PC-9 (cell line): Measurements from ENCODE around the gene TMPRSS7. TPM values are rescaled to one million over a fixed set of nuclear protein-coding genes. Genes with fewer than 3 reads are reported as not detected.

Source experiments
- BruUV-seq: library from RNA; stranded (reverse); fragments of 400-500 nt; replicated peaks from 2 replicates; lab custom pipeline; 2021; lab: Mats Ljungman, UMichigan
- CTCF ChIA-PET: fragments of 300-600 bp; sonication (Branson Sonifier 250); formaldehyde crosslinking; loops from one replicate; lab custom pipeline; 2022; ENCODE audit warnings: antibody characterized with exemption; lab: Charles Lee
- POLR2A ChIA-PET: fragments of 300-600 bp; sonication (Branson Sonifier 250); formaldehyde crosslinking; loops from one replicate; lab custom pipeline; 2022; ENCODE audit warnings: antibody characterized with exemption; ENCODE audit not compliant: unreplicated experiment; lab: Charles Lee
- DNase-seq, 2 experiments: peaks; one replicate each; pipeline versions ENCODE4 v3.0.0 to v3.0.0-alpha.2; 2015 to 2022; ENCODE audit warnings: mixed read lengths in 1 of 2
- H2AFZ ChIP-seq: fragments of 200-600 bp; sonication (generic); 2 replicates; pipeline ENCODE4 v1.8.1; 2017; ENCODE audit warnings: antibody characterized with exemption
- H3F3A ChIP-seq: fragments of 200-600 bp; sonication (generic); 2 replicates; pipeline ENCODE4 v1.8.1; 2017; ENCODE audit warnings: antibody characterized with exemption, mild to moderate bottlenecking, low read depth; ENCODE audit not compliant: insufficient read depth
- H3K27ac ChIP-seq: fragments of 200-600 bp; sonication (generic); 2 replicates; pipeline ENCODE4 v1.6.1; 2016; ENCODE audit warnings: mixed run types
- H3K27me3 ChIP-seq: fragments of 200-600 bp; sonication (generic); 2 replicates; pipeline ENCODE4 v1.6.1; 2016; ENCODE audit warnings: low read depth, mixed run types; ENCODE audit not compliant: insufficient read depth
- H3K36me3 ChIP-seq: fragments of 200-600 bp; sonication (generic); 2 replicates; pipeline ENCODE4 v1.6.1; 2016; ENCODE audit warnings: low read depth, mixed run types
- H3K4me1 ChIP-seq: fragments of 200-600 bp; sonication (generic); replicated peaks from 2 replicates; pipeline ENCODE4 v1.6.1; 2016; ENCODE audit warnings: mixed run types; ENCODE audit not compliant: insufficient read depth
- H3K4me2 ChIP-seq: fragments of 200-600 bp; sonication (generic); 2 replicates; pipeline ENCODE4 v1.6.1; 2017; ENCODE audit warnings: mixed run types
- H3K4me3 ChIP-seq: fragments of 200-600 bp; sonication (generic); 2 replicates; pipeline ENCODE4 v1.6.1; 2016; ENCODE audit warnings: mixed run types
- H3K79me2 ChIP-seq: fragments of 200-600 bp; sonication (generic); 2 replicates; pipeline ENCODE4 v1.6.1; 2017; ENCODE audit warnings: low read depth, mixed run types
- H3K9me2 ChIP-seq: fragments of 200-600 bp; sonication (generic); 2 replicates; pipeline ENCODE4 v1.8.1; 2017; ENCODE audit warnings: mild to moderate bottlenecking; ENCODE audit not compliant: insufficient read depth
- H3K9me3 ChIP-seq: fragments of 200-600 bp; sonication (generic); 2 replicates; pipeline ENCODE4 v1.8.1; 2016; ENCODE audit warnings: low read depth; ENCODE audit not compliant: insufficient read depth
- H4K20me1 ChIP-seq: fragments of 200-600 bp; sonication (generic); 2 replicates; pipeline ENCODE4 v1.8.1; 2017; ENCODE audit not compliant: insufficient read depth
- CTCF ChIP-seq: fragments of 200-600 bp; sonication (generic); conservative IDR thresholded peaks from 2 replicates; pipeline ENCODE4 v1.6.1; 2017; ENCODE audit warnings: mixed run types, antibody characterized with exemption, mild to moderate bottlenecking, moderate library complexity
- EZH2 ChIP-seq: fragments of 200-600 bp; sonication (generic); IDR thresholded peaks from 2 replicates; pipeline ENCODE4 v1.8.0; 2017; ENCODE audit warnings: antibody characterized with exemption, low read depth
- intact Hi-C: fragments of 100-400 bp; cut with micrococcal nuclease; formaldehyde crosslinking; loops from one replicate; pipeline ENCODE4 v1.10.0; 2022; ENCODE audit not compliant: unreplicated experiment
- total RNA-seq: library from RNA; stranded (reverse); gene quantifications from 2 replicates; pipeline ENCODE4 v1.2.3, GENCODE V29; 2021

The TMPRSS7 gene
- total RNA-seq, 1 experiment from 2014 or later, result not detected

- intact Hi-C loops, result loop anchor here (5.0 kb wide), 1 partner anchor 434 kb away; no protein-coding TSS in a partner anchor
- Histone ChIP-seq H3K4me3 (no peak overlapping the region), H3K27ac (no peak overlapping the region), H3K79me2 (no peaks in the 10 kb centered on the region), H2AFZ (no peak overlapping the region), H3K9me2 (no peaks in the 10 kb centered on the region), H3K9me3 (no peaks in the 10 kb centered on the region), H4K20me1 (no peaks in the 10 kb centered on the region), H3K27me3 (no peaks in the 10 kb centered on the region), H3K4me2 (no peak overlapping the region), H3K4me1 (no peaks in the 10 kb centered on the region), H3K36me3 (no peaks in the 10 kb centered on the region), H3F3A (no peaks in the 10 kb centered on the region)
- TF ChIP-seq EZH2 (no peak), CTCF (no peak)
- POLR2A ChIA-PET, result no interaction called here
- no peak for DNase-seq
- BruUV-seq, result no TSS peak
- CTCF ChIA-PET, result interaction anchor here (0.7 kb wide), 1 partner anchor 317 kb away, joined by 4 read pairs; no protein-coding TSS in a partner anchor
These were observed 23.1 kb upstream of the TMPRSS7 start for GRCh38 chr3:112011376-112011940.

GRCh38 chr3:112012205-112012992 is 22.1 kb upstream of the TMPRSS7 start:
- Histone ChIP-seq H2AFZ (no peak overlapping the region), H3K36me3 (no peaks in the 10 kb centered on the region), H3K9me3 (no peaks in the 10 kb centered on the region), H3K27ac (no peak overlapping the region), H3F3A (no peaks in the 10 kb centered on the region), H3K27me3 (no peaks in the 10 kb centered on the region), H3K4me3 (no peak overlapping the region), H3K79me2 (no peaks in the 10 kb centered on the region), H4K20me1 (no peaks in the 10 kb centered on the region), H3K4me2 (no peak overlapping the region), H3K4me1 (no peaks in the 10 kb centered on the region), H3K9me2 (no peaks in the 10 kb centered on the region)
- TF ChIP-seq EZH2 (no peak), CTCF (no peak)
- no peak for DNase-seq
- ChIA-PET CTCF (interaction anchor here (0.7 to 1.6 kb wide), 5 partner anchors 13 to 318 kb away, joined by 3 to 19 read pairs (median 4); partner anchors contain the start of gene TAGLN3), POLR2A (no interaction called here)
- BruUV-seq, result no TSS peak
- intact Hi-C loops, result loop anchor here (2.0 to 5.0 kb wide), 2 partner anchors 24 to 435 kb away; no protein-coding TSS in a partner anchor

- Histone ChIP-seq H3K4me3 (no peak overlapping the region), H3K4me2 (peak overlapping the region; percentile 11; the same call in 1 of the 2 replicates), H3F3A (no peaks in the 10 kb centered on the region), H4K20me1 (no peaks in the 10 kb centered on the region), H3K36me3 (no peaks in the 10 kb centered on the region), H3K9me3 (no peaks in the 10 kb centered on the region), H3K9me2 (no peaks in the 10 kb centered on the region), H2AFZ (peak overlapping the region; percentile 7; the same call in 1 of the 2 replicates), H3K27me3 (no peaks in the 10 kb centered on the region), H3K79me2 (no peaks in the 10 kb centered on the region), H3K4me1 (no peaks in the 10 kb centered on the region), H3K27ac (no peak overlapping the region)
- TF ChIP-seq EZH2 (no peak), CTCF (peak; percentile 90)
- intact Hi-C loops, result loop anchor here (1.0 to 5.0 kb wide), 3 partner anchors 24 to 436 kb away; no protein-coding TSS in a partner anchor
- no TSS peak for BruUV-seq
- DNase-seq, result peak; percentile 48 to 64
- POLR2A ChIA-PET, result interaction anchor here (1.2 kb wide), 1 partner anchor 859 kb away, joined by 8 read pairs; no protein-coding TSS in a partner anchor
- CTCF ChIA-PET, result interaction anchor here (0.6 to 1.6 kb wide), 21 partner anchors 11 to 435 kb away, joined by 3 to 19 read pairs (median 4); partner anchors contain the start of genes ABHD10 and TAGLN3
These were observed 21.3 kb upstream of the TMPRSS7 start for GRCh38 chr3:112013058-112013783.
